Mononuclear cell (primary cell): ENCODE measurements around the gene CIART. TPM values are rescaled to one million over a fixed set of nuclear protein-coding genes. Genes with fewer than 3 reads are reported as not detected.

Source experiments
- H3K27me3 ChIP-seq: 2 replicates; pipeline ENCODE4 v1.6.0; 2011; ENCODE audit warnings: low read length, control low read depth; ENCODE audit not compliant: insufficient read depth
- H3K4me1 ChIP-seq: 2 replicates; pipeline ENCODE4 v1.5.1; 2011; ENCODE audit warnings: mild to moderate bottlenecking, low read length, control low read depth; ENCODE audit not compliant: insufficient read depth
- H3K4me3 ChIP-seq: 2 replicates; pipeline ENCODE4 v1.5.1; 2011; ENCODE audit warnings: mild to moderate bottlenecking, low read length, moderate library complexity
- H3K9me3 ChIP-seq: 2 replicates; pipeline ENCODE4 v1.5.1; 2011; ENCODE audit warnings: low read depth, mild to moderate bottlenecking, control low read depth, low read length
- total RNA-seq: library from RNA; depleted of rRNA; stranded (reverse); fragments of >200 nt; gene quantifications from one replicate; pipeline ENCODE4 v1.2.3, GENCODE V29; 2012

The CIART gene
- total RNA-seq, 1 donor: 1.2 TPM

GRCh38 chr1:150320667-150320978, 38.3 kb downstream of the CIART start:
- Histone ChIP-seq H3K4me1 (peaks cover 29% of the 10 kb centered on the region), H3K27me3 (no peaks in the 10 kb centered on the region), H3K4me3 (peak overlapping the region; percentile 93), H3K9me3 (no peaks in the 10 kb centered on the region)

GRCh38 chr1:150321826-150322166, 39.4 kb downstream of the CIART start:
- Histone ChIP-seq H3K9me3 (no peaks in the 10 kb centered on the region), H3K27me3 (no peaks in the 10 kb centered on the region), H3K4me1 (peaks cover 23% of the 10 kb centered on the region), H3K4me3 (peak overlapping the region; percentile 93)

- peak overlapping the region; percentile 93 for H3K4me3 ChIP-seq
- H3K9me3 ChIP-seq: no peaks in the 10 kb centered on the region
- no peaks in the 10 kb centered on the region for H3K27me3 ChIP-seq
- peaks cover 23% of the 10 kb centered on the region for H3K4me1 ChIP-seq
Measured at GRCh38 chr1:150322310-150322709, 40.0 kb downstream of the CIART start.

GRCh38 chr1:150332651-150333290, 50.4 kb downstream of the CIART start:
- Histone ChIP-seq H3K9me3 (no peaks in the 10 kb centered on the region), H3K27me3 (no peaks in the 10 kb centered on the region), H3K4me1 (no peaks in the 10 kb centered on the region), H3K4me3 (no peak overlapping the region)

Other genes starting within 250 kb of the CIART start
- gene VPS45, start 214.8 kb upstream of the CIART start, total RNA-seq: 11.5 TPM
- gene PLEKHO1, start 132.6 kb upstream of the CIART start, total RNA-seq: 80.9 TPM
- 38.8 TPM for gene ANP32E, start 46.4 kb upstream of the CIART start, total RNA-seq
- gene CA14, start 24.8 kb upstream of the CIART start, total RNA-seq: not detected
- gene APH1A, start 13.5 kb upstream of the CIART start, total RNA-seq: 122 TPM
- 13.9 TPM for gene C1orf54, start 9.8 kb upstream of the CIART start, total RNA-seq
- 22.2 TPM for gene MRPS21, start 11.3 kb downstream of the CIART start, total RNA-seq
- 106 TPM for gene PRPF3, start 39.0 kb downstream of the CIART start, total RNA-seq
- gene RPRD2, start 81.6 kb downstream of the CIART start, total RNA-seq: 34.1 TPM
- 10.2 TPM for gene TARS2, start 204.9 kb downstream of the CIART start, total RNA-seq
- gene ECM1, start 225.6 kb downstream of the CIART start, total RNA-seq: 0.21 TPM
- not detected for gene FALEC, start 233.2 kb downstream of the CIART start, total RNA-seq